ENCODE data around the gene SH2D3C.

Gene SH2D3C

GRCh38 chr9:127716412-127716811, 62.1 kb downstream of the SH2D3C start:
- no peak for DNase-seq

- peak; percentile 92 for DNase-seq
Measured at GRCh38 chr9:127715470-127716337, 62.8 kb downstream of the SH2D3C start, which contains the start of the genes PTRH1 and TTC16. Gene PTRH1, minus strand, starts transcription at chr9:127715663. Its CDS starts 24 bp downstream, at chr9:127715639. Gene TTC16, plus strand, starts transcription at chr9:127716079. Its CDS starts 67 bp downstream, at chr9:127716146.

- DNase-seq, result no peak
Measured at GRCh38 chr9:127714951-127715469, 63.5 kb downstream of the SH2D3C start.

GRCh38 chr9:127714020-127714750, 64.3 kb downstream of the SH2D3C start:
- no peak for DNase-seq

- DNase-seq, result no peak
Measured at GRCh38 chr9:127712867-127713266, 65.6 kb downstream of the SH2D3C start.

GRCh38 chr9:127712371-127712770, 66.1 kb downstream of the SH2D3C start:
- DNase-seq, result no peak

GRCh38 chr9:127711831-127712274, 66.6 kb downstream of the SH2D3C start:
- no peak for DNase-seq

GRCh38 chr9:127711226-127711701, 67.2 kb downstream of the SH2D3C start:
- no peak for DNase-seq

GRCh38 chr9:127710204-127710783, 68.2 kb downstream of the SH2D3C start:
- no peak for DNase-seq

GRCh38 chr9:127708952-127709587, 69.4 kb downstream of the SH2D3C start:
- DNase-seq, result no peak

GRCh38 chr9:127707766-127708165, 70.7 kb downstream of the SH2D3C start:
- peak; percentile 63 for DNase-seq

GRCh38 chr9:127706836-127707241, 71.6 kb downstream of the SH2D3C start, which contains the start of gene CFAP157:
Gene CFAP157, plus strand, starts transcription at chr9:127706988. Its CDS starts 44 bp downstream, at chr9:127707032.
- DNase-seq, result no peak

- DNase-seq, result no peak
Measured at GRCh38 chr9:127705577-127706379, 72.7 kb downstream of the SH2D3C start.

GRCh38 chr9:127703289-127703946, 75.0 kb downstream of the SH2D3C start:
- no peak for DNase-seq

GRCh38 chr9:127700594-127701255, 77.7 kb downstream of the SH2D3C start:
- no peak for DNase-seq

- no peak for DNase-seq
Measured at GRCh38 chr9:127700140-127700539, 78.3 kb downstream of the SH2D3C start.

- peak; percentile 89 for DNase-seq
Measured at GRCh38 chr9:127698985-127699670, 79.3 kb downstream of the SH2D3C start.

GRCh38 chr9:127698386-127698785, 80.1 kb downstream of the SH2D3C start:
- no peak for DNase-seq

- no peak for DNase-seq
Measured at GRCh38 chr9:127697575-127697974, 80.9 kb downstream of the SH2D3C start.
